ENCODE measurements around the gene ZSCAN20. TPM values are rescaled to one million over a fixed set of nuclear protein-coding genes. Genes with fewer than 3 reads are reported as not detected.

The ZSCAN20 gene
- 1 to 10 TPM; 3.3 to 5.5 (median 4.6) TPM for polyA plus RNA-seq (ENCODE audit: insufficient read depth in 1 of 5, insufficient read length in 5 of 5, low replicate concordance in 1 of 5)
- long read RNA-seq, donor 1, full-length matches to known transcripts = 1 of 1 reads
- long read RNA-seq, donor 1, partial matches to known transcripts = 0 of 1 reads
- long read RNA-seq, donor 1, other reads (novel, unspliced or antisense) = 0 of 1 reads
- long read RNA-seq, donor 2 = 0 reads
- long read RNA-seq, donor 3 = 0 reads
- long read RNA-seq, donor 4 = 0 reads
- long read RNA-seq, donor 5 = 0 reads
- long read RNA-seq, donor 6 = 0 reads
- long read RNA-seq, donor 7 = 0 reads
- long read RNA-seq, donor 8 = 0 reads

- DNase-seq = peak; percentile 96 to 98
These were observed at the start of gene ZSCAN20 for GRCh38 chr1:33472269-33472980. Gene ZSCAN20, plus strand, starts transcription at chr1:33472645. Its CDS starts 6,644 bp downstream, at chr1:33479289.

GRCh38 chr1:33424205-33424604 is 48.2 kb upstream of the ZSCAN20 start:
- DNase-seq = no peak

- no peak for DNase-seq
These were observed 47.8 kb upstream of the ZSCAN20 start for GRCh38 chr1:33424610-33425009.

GRCh38 chr1:33425900-33426299 is 46.5 kb upstream of the ZSCAN20 start:
- no peak for DNase-seq

GRCh38 chr1:33426916-33427315 is 45.5 kb upstream of the ZSCAN20 start:
- no peak for DNase-seq

GRCh38 chr1:33428661-33429060 is 43.8 kb upstream of the ZSCAN20 start:
- DNase-seq = no peak

GRCh38 chr1:33429332-33429731 is 43.1 kb upstream of the ZSCAN20 start:
- no peak for DNase-seq

GRCh38 chr1:33429856-33430691 is 42.4 kb upstream of the ZSCAN20 start:
- peak; percentile 16 to 25 for DNase-seq

- DNase-seq = peak; percentile 91 to 92
These were observed 41.5 kb upstream of the ZSCAN20 start, which contains the start of gene PHC2 for GRCh38 chr1:33430692-33431593. Gene PHC2, minus strand, starts transcription at chr1:33431095. Its CDS starts 55,556 bp downstream, at chr1:33375539.

- DNase-seq = peak; percentile 11 to 26
These were observed 38.7 kb upstream of the ZSCAN20 start for GRCh38 chr1:33433509-33434362.

GRCh38 chr1:33434363-33434750 is 38.1 kb upstream of the ZSCAN20 start:
- no peak for DNase-seq

GRCh38 chr1:33435096-33435820 is 37.2 kb upstream of the ZSCAN20 start:
- no peak for DNase-seq

GRCh38 chr1:33436557-33437285 is 35.7 kb upstream of the ZSCAN20 start:
- DNase-seq = no peak

- DNase-seq = no peak
These were observed 33.9 kb upstream of the ZSCAN20 start for GRCh38 chr1:33438364-33439160.

GRCh38 chr1:33439662-33440061 is 32.8 kb upstream of the ZSCAN20 start:
- DNase-seq = no peak

GRCh38 chr1:33441088-33441745 is 31.2 kb upstream of the ZSCAN20 start:
- DNase-seq = no peak

GRCh38 chr1:33442141-33442540 is 30.3 kb upstream of the ZSCAN20 start:
- no peak for DNase-seq
